HTR-8/SVneo (cell line): ENCODE data around the gene TMEM45A.
"Not testable (repeated sequence)": the region's sequence is repeated elsewhere in the genome, so short reads cannot be mapped to it uniquely, and the experiment has no call there.

Source experiments
- DNase-seq: peaks from one replicate; pipeline ENCODE4 v3.0.0; 2011; ENCODE audit warnings: low spot score, mixed read lengths; ENCODE audit not compliant: insufficient read length
- FAIRE-seq: peaks from 2 replicates; lab custom pipeline; 2011; peaks lifted over from hg19 to GRCh38; lab: Jason Lieb, UNC

Gene TMEM45A

GRCh38 chr3:100482176-100482575, 10.2 kb upstream of the TMEM45A start:
- FAIRE-seq (no peak), DNase-seq (no peak)

- DNase-seq (no peak), FAIRE-seq (no peak)
Measured at GRCh38 chr3:100483529-100483928, 8.9 kb upstream of the TMEM45A start.

- no peak for FAIRE-seq
Measured at GRCh38 chr3:100486808-100487207, 5.6 kb upstream of the TMEM45A start.

GRCh38 chr3:100489118-100489517, 3.3 kb upstream of the TMEM45A start:
- FAIRE-seq: no peak
- no peak for DNase-seq

More at GRCh38 chr3:100486808-100487207, 5.6 kb upstream of the TMEM45A start:
- DNase-seq: no peak

- DNase-seq: peak; percentile 20
- no peak for FAIRE-seq
Measured at GRCh38 chr3:100496711-100497261, 4.4 kb downstream of the TMEM45A start.

GRCh38 chr3:100499651-100500050, 7.2 kb downstream of the TMEM45A start:
- FAIRE-seq (no peak), DNase-seq (no peak)

GRCh38 chr3:100500320-100500880, 8.0 kb downstream of the TMEM45A start:
- FAIRE-seq (no peak), DNase-seq (no peak)

GRCh38 chr3:100503448-100503847, 11.0 kb downstream of the TMEM45A start:
- no peak for DNase-seq

GRCh38 chr3:100506355-100506754, 13.9 kb downstream of the TMEM45A start:
- FAIRE-seq (no peak), DNase-seq (no peak)

More at GRCh38 chr3:100503448-100503847, 11.0 kb downstream of the TMEM45A start:
- no peak for FAIRE-seq

GRCh38 chr3:100509818-100510217, 17.4 kb downstream of the TMEM45A start:
- not testable (repeated sequence) for DNase-seq, FAIRE-seq

GRCh38 chr3:100516232-100516631, 23.8 kb downstream of the TMEM45A start:
- FAIRE-seq (no peak), DNase-seq (no peak)

- DNase-seq (no peak), FAIRE-seq (no peak)
Measured at GRCh38 chr3:100516838-100517237, 24.4 kb downstream of the TMEM45A start.

GRCh38 chr3:100517276-100517675, 24.9 kb downstream of the TMEM45A start:
- FAIRE-seq (no peak), DNase-seq (no peak)

GRCh38 chr3:100518244-100518643, 25.8 kb downstream of the TMEM45A start:
- FAIRE-seq (no peak), DNase-seq (no peak)

- FAIRE-seq (no peak), DNase-seq (no peak)
Measured at GRCh38 chr3:100518983-100519382, 26.6 kb downstream of the TMEM45A start.

- FAIRE-seq (no peak), DNase-seq (no peak)
Measured at GRCh38 chr3:100521439-100521845, 29.0 kb downstream of the TMEM45A start.

GRCh38 chr3:100522125-100522524, 29.7 kb downstream of the TMEM45A start:
- DNase-seq (no peak), FAIRE-seq (no peak)

- DNase-seq (no peak), FAIRE-seq (no peak)
Measured at GRCh38 chr3:100523050-100523760, 30.8 kb downstream of the TMEM45A start.

GRCh38 chr3:100525753-100526612, 33.6 kb downstream of the TMEM45A start:
- peak; percentile 63 for DNase-seq
- peak; percentile 57 for FAIRE-seq

GRCh38 chr3:100526613-100527346, 34.4 kb downstream of the TMEM45A start:
- DNase-seq: no peak
- no peak for FAIRE-seq
